Measurements from ENCODE around the gene SSBP3.

- TF ChIP-seq CTCF (IDR thresholded peaks at IDR 0.05) (no peak), EP300 (IDR thresholded peaks at IDR 0.05; ENCODE audit: low read depth) (no peak), POLR2A (IDR thresholded peaks at IDR 0.05) (no peak)
Measured at GRCh38 chr1:54364582-54364981, 41.6 kb downstream of the SSBP3 start.
